GM19468 (cell line): ENCODE data around the gene CTTNBP2NL.
"Not testable (repeated sequence)": the region's sequence is repeated elsewhere in the genome, so short reads cannot be mapped to it uniquely, and the experiment has no call there.

Experiments
- ATAC-seq: cut with Tn5 transposase; IDR thresholded peaks from one replicate; pipeline ENCODE4 v1.9.1; 2021; ENCODE audit warnings: mild to moderate bottlenecking, moderate library complexity, moderate number of reproducible peaks; ENCODE audit not compliant: unreplicated experiment; ENCODE audit errors: extremely low read depth

The CTTNBP2NL gene

DNA sequence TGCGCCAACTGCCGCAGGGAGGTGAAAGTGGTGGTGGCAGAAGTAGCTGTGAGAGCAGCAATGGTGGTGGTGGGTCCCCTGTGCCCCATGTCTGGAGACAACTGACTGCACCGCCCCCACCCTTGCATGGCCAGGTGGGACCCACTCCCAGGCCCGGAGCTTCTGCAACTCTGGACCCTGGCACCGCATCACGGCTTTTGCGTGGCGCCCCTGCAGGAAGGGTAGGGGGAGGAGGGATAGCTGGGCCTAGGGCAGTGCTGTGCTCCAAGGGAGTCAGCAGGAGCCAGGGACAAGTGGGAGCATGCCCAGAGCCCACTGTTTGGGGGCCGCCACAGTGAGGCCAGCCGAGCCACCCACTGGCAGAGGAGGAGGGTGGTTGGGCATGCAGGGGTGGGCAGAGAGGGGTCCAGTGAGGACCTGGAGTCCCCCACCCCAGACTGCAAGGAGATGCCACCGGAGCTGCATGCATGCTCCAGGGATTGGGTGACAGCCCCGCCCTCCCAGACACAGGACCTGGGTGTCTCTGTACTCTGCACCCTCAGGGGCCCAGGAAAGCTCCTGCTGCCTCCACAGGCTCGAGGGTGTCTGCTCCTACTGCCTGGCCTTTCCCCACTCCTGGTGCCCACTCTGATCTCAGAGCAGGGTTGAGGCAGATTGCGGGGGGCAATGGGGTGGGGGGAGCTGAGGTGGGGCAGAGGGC lies 9.8 kb upstream of the CTTNBP2NL start:
- no peak for ATAC-seq

DNA sequence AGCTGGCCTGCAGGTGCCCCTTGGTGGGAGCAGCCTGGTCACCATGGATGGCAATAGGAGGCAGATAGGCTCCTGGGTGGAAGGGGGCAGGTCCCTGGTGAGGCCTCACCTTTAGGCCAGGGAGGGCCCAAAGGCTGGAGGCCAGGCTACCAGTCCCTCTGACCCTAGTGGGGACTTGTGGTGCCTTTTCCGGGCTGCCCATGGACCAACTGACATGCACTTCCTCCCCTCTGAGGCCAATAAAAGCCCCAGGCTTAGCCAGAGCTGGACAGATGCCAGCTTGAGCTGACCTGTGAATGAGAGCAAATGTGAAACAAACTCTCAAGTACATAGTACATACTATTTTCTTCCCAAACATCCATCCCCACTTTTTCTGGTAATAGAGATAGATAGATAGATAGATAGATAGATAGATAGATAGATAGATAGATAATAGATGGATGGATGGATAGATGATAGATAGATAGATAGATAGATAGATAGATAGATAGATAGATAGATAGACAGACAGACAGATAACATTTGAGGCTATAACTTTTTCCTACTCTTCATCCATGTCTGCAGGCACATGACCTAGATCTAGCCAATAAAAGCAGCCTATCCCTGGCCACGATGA lies 9.2 kb upstream of the CTTNBP2NL start:
- ATAC-seq = no peak

DNA sequence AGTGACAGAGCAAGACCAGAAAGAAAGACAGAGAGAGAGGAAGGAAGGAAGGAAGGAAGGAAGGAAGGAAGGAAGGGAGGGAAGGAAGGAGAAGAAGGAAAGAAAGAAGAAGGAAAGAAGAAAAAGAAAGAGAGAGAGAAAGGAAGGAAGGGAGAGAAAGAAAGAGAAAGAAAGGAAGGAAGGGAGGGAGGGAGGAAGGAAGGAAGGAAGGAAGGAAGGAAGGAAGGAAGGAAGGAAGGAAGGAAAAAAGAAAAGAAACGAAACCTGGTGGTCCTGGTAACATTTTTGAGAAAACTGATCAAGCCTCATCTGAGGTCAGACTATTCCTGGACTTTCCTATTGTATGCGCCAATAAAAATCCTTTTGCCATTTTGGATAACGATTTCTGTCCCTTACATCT lies 8.2 kb upstream of the CTTNBP2NL start:
- no peak for ATAC-seq

DNA sequence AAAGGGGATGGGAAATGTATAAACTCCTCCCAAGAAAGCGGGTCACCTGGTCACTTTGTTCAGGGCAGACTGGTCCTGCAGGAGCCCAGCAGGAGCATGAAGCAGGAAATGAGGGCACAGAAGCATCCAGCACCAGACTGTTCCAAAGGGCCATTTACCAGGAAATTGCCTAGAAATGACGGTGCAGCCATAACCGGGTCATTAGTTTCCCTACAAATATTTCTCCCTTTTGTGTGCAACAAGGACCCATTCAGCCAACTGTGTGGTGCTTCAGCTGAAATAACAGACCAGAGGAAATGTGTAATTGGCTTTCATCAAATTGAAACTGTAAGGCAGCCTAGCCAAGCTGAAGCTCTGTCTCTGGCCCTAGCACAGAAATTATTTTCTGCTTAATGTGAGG lies 7.6 kb upstream of the CTTNBP2NL start:
- ATAC-seq = no peak

DNA sequence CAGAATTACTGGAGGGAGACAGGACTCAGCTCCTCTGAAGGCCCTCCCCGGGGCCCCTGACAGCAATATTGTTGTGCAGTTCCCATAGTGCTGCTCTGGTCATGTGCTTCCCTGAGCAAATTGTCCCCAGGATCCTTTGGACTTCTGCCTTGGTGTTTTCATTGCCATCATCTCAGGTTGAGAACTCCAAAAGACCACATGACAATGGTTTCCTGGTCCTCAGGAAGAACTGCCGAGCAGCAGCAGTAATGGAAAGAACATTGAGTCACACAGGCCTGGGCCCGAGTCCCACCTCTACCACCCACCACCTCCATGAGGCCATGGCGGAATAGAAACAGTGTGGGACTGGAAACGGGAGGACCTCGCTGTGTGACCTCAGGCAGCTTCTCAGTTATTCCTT lies 6.3 kb upstream of the CTTNBP2NL start:
- ATAC-seq = no peak

DNA sequence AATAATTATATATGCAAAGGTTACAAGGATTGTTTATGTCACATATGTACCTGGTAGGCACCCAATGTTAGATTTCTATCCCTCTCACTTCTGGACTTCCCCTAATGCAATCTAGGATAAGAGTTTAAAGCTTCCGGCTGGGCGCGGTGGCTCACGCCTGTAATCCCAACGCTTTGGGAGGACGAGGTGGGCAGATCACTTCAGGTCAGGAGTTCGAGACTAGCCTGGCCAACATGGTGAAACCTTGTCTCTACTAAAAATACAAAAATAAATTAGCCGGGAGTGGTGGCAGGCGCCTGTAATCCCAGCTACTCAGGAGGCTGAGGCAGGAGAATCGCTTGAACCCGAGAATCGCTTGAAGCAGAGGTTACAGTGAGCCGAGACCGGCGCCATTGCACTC lies 5.7 kb upstream of the CTTNBP2NL start:
- not testable (repeated sequence) for ATAC-seq

DNA sequence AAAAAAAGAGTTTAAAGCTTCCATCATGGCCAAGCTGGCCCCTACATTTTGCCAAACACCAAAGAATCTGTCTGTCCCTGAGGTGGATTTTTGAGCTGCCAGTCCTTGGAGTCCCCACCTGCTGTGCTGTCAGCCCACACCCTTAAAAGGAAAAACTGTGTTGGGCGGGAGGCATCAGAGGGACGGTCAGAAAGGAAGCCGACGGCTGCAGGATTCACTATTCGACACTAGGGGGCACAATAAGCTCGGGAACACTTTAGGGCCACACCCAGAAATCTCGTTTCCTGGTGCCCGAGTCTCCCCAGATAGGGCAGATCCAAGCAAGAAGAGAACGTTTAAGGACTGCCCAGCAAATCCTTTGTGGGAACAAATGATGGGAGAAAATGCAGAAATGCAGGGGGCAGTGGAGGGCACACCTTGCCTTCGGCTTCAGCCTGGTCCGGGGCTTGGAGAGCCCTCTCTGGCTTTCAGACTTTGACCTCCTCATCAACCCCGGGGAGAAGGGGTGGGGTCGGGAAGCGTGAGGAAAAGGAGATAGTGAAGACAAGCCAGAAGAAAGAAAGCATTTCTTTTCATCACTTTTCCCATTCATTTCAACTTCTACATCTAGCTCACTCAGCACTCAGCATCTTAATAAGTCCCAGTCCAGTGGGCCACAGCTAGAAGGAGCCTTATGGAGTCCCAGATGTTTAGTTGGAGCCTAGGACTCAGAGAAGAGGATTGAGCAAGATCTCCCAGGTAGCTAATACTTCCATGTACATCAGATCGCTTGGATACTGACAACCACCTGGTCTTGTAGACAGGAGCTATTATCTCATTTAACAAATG lies 5.0 kb upstream of the CTTNBP2NL start:
- ATAC-seq = no peak

DNA sequence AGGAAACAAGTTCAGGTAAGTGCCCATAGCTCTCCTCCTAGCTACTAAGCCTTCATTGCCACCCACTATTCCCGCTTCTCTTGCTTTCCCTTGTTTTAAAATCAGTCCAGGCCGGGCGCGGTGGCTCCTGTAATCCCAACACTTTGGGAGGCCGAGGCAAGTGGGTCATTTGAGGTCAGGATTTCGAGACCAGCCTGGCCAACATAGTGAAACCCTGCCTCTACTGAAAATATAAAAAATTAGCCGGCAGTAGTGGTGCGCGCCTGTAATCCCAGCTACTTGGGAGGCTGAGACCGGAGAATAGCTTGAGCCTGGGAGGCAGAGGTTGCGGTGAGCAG lies 4.4 kb upstream of the CTTNBP2NL start:
- ATAC-seq = no peak

DNA sequence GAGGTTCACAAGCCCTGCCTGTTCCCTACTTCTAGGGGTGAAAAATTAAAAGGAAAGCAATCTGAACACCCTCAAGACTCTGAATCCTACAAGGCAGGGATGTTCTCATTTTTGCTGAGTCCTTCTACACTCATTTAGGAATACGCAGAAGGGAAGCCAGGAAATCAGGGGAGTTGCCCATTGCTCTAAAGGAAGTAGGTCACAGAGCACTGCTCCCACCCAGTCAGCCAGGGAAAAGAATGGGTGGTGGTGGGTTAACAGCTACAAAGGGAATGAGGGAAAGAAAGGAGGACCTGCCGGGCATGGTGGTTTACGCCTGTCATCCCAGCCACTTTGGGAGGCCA lies 2.4 kb upstream of the CTTNBP2NL start:
- ATAC-seq = no peak

DNA sequence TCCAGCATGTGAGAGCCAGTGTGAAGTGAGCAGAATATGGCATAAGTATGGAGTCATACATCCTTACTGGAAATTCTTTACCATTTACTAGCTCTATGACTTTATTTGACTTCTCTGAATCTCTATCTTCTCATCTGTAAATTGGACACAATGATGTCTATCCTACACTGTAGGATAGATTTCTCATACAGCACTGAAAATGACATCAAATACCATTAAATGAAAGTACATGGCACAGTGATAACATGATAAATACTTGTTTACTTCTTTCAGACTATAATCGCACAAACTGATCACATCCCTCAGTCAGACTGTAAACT lies 1.3 kb upstream of the CTTNBP2NL start:
- no peak for ATAC-seq

DNA sequence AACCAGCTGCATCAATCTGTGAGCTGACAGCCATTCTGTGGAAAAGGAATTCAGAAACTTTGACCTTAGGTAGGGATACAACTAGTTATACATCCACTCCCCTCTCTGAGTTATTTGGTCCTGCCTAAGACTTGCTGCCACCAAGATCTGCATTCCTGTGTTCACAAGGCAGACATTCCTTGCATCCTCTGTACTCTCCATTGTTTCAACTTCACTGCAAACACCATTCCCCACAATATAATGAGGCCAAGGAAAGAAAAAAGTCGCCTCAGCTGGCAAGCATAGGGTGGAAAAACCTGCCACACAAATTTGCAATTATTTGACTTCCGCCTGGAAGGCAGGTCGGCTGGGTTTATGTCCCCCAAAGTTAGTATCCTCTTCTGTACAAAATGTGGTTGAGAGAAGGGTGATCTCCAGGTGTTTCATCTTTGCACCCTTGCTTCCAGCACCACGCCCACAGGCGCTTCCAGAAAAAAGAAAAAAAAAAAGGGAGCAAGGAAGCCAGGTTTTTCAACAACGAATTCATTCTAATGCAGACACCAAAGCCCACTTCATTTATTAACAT lies 676 bp upstream of the CTTNBP2NL start:
- ATAC-seq = no peak

DNA sequence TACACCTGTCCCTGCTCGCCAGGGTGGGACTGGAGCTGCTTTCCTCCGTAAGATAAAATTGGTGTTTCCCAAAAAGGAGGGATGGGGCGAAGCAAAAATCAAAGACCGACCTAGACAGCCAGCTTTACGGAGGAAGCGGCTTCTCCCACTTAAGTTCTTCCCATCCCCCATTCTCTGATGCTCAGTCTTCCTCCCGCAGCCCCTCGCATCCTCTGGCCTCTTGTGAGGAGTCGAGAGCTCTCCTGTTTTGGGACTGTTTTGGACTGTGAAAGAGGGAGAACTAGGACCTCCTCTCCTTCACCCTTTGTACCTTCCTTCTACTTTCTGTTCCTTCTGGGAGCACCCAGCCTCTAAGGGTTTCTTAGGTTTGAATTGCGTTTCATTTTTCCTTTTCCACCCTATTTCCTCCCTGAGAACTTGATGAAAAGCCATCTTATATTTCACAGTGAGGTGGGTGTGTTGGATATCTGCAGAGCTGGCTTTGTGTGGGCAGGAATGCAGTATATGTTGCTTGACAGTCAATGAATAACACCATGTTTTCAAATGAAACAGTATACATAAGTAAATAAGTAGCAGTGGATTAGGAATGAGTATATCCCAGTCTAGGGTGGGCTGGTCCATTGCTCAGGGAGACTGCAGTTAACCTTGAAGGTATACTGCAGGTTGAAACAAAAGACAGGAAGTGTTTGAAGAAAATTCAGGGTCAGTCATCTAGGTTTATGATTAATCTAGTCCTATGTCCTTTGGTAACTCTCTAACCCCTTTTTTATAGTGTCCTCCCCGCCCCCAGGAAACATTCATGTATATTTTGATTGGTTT lies 848 bp downstream of the CTTNBP2NL start:
- no peak for ATAC-seq

DNA sequence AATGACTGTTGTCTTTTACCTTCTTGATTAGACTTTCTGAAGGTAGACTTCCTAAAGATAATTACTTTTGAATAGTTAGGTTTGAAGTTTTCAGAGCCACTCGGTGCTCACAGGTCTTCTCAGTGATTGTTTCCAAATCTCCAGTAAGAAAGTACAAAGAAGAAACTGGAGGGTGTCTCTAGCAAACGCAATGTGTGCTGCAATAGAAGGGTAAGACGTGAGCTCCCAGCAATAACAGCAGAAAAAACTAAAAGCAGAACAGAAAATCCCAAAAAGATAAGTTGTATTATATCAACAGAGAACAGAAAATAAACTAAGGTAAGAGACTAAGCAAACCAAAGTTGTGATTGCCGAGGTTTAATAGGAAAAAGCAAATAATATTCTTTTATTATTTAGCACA lies 1.8 kb downstream of the CTTNBP2NL start:
- ATAC-seq = no peak

DNA sequence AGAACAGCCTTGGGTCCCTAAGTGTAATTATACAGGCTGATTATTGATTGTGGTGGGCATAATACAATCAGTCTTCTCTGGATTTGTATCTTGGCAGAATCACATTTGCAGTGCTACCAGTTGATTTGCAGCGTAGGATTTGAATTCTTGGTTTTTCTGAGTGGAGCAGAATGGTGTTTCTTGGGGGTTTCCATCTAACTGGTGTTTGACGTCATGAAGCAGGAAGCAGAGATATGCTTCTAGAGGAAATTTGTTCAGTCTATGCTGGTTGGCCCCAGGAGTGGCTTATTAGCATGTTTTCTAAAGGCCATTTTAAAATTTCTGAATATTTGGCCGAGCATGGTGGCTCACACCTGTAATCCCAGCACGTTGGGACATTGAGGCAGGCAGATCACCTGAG lies 3.4 kb downstream of the CTTNBP2NL start:
- no peak for ATAC-seq

DNA sequence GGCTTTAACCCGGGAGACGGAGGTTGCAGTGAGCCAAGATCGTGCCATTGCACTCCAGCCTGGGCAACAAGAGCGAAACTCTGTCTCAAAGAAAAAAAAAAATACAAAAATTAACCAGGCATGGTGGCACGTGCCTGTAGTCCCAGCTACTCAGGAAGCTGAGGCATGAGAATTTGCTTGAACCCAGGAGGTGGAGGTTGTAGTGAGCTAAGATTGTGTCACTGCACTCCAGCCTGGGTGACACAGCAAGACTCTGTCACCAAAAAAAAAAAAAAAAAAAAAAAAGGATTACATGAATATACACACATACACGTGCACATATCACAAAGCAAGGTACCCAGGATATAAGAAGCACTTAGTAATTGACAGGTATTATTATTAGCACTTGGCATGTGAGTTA lies 4.7 kb downstream of the CTTNBP2NL start:
- ATAC-seq = not testable (repeated sequence)

DNA sequence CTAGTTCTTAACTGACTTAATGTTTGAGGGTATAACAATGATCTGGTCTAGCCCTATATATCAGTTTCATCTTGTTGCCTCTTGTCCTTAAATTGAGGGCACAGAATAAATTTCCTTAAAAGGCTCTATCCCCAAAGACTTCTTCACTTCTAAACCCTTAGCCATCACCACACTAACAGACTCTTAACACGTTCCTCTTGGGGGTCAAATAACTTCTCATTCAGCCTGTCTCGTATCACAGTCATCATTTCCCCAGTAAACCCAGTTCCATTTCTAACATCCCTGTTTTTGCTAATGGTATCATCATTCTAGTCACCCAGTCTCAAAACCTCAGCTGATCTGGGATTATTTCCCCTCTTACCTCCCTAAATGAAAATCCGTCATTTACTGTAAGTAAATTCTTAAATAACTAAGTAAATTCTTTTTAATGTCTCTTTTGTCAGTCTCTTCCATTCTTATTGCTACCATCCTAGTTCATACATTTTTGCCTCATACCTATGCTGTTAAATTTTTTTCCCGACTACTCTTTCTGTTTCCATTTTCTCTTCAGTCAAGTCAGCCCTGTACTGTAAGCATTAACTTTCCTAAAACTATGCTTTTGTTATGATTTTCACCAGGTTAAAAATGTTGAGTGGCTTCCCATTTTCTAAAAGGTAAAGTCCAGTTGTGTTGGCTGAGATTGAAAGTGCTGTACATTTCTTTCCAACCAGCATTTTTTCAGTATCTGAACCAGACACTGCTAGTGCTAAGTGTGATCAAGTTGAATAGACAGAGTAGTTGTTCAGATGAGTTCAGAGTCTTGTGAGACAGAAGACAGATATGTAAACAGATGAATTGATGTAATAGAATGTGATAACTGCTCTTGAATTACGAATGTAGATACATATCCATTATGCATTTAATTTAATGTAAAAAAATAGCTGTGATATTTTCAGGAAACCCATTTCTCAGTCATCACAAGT lies 6.9 kb downstream of the CTTNBP2NL start:
- ATAC-seq = peak; percentile 45

DNA sequence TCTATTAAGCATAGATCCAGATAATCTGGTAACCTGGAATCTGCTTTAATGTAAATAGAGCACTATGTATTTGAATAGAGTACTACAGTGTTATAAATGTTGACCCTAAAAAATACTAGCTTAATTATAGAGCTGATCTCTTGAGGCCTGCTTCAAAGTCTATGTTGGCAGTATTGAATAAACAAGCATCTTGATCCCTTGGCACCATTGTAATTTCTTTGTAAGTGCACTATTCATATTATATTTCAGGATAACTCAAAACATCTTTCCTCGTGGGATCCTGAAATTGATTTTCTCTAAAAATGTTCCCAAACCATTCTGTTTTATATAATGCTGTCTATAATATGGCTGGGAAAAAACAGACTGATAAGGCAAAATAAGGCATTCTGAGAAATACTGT lies 10.8 kb downstream of the CTTNBP2NL start:
- ATAC-seq = no peak

DNA sequence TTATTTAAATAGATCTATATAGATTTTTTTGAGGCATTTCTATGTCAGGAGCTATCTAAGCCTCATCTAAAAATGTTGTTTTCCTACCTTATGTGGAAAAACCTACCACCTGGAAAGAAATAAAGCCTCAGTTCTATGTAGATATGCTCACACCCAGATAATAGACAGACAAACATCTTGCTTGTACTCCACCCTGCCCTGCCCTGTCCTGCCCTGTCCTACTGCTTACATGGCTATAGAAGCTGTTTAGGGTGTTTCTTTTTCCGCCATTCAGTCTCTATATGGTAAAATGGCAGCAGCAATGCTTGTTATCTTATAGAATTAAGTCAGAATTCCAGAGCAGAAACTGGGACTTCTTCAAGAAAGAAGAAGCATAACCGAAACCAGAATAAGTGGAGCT lies 13.4 kb downstream of the CTTNBP2NL start:
- ATAC-seq = no peak

DNA sequence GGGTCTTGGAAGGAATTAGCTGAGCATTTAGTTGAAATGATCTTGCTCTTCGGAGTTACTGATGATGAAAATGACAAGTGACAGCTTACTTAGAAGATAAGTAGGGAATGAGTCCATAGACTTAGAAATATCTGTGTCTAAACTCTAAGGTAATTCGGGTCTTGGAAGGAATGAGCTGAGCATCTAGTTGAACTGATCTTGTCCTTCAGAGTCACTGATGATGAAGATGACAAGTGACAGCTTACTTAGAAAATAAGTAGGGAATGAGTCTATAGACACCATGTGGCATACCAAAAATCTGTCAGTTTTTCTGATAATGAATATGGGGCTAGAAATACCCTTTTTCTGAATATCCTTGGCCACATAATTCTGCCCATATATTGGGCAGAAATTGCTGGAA lies 14.7 kb downstream of the CTTNBP2NL start:
- no peak for ATAC-seq

DNA sequence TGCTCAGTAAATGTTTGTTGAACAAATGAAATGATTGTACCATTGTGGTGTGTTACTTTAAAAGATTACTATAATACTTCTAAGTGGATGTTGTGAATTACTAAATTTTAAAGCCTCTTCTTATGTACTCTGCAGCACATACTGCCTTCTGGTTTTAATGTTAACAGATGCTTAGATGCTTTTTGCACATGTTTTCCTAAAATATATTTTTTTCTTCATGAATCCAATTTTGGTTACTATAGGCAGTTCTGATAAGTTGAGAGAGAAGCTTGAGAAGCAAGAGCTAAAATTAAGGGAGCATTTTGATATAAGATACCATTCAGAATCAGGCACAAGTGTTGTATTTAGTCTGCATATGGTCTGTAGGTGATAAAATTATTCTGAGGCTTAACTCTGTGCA lies 21.3 kb downstream of the CTTNBP2NL start:
- no peak for ATAC-seq
